GM12878 (cell line): ENCODE measurements around the gene TTC39C. TPM values are rescaled to one million over a fixed set of nuclear protein-coding genes. Genes with fewer than 3 reads are reported as not detected.
"Not testable (repeated sequence)": the region's sequence is repeated elsewhere in the genome, so short reads cannot be mapped to it uniquely, and the experiment has no call there.

Experiments
- ATAC-seq: fragments of 200-7000 bp; cut with Tn5 transposase; 3 replicates; pipeline ENCODE4 v1.9.1; 2020; ENCODE audit warnings: mild to moderate bottlenecking, moderate library complexity
- BruUV-seq: library from RNA; stranded (reverse); fragments of 400-500 nt; replicated peaks from 2 replicates; lab custom pipeline; 2021; lab: Mats Ljungman, UMichigan
- CTCF ChIA-PET: fragments of 300-600 bp; sonication (Branson Sonifier 250); formaldehyde crosslinking; extraction: SDS; loops from one replicate; lab custom pipeline; 2021; ENCODE audit warnings: inconsistent platforms; lab: Yijun Ruan, JAX
- POLR2A ChIA-PET: fragments of 350-600 bp; formaldehyde crosslinking; extraction: SDS; loops from one replicate; lab custom pipeline; 2021; ENCODE audit warnings: inconsistent platforms; lab: Charles Lee
- RAD21 ChIA-PET: fragments of 300-600 bp; sonication (Branson Sonifier 250); formaldehyde crosslinking; loops from one replicate; lab custom pipeline; 2023; ENCODE audit warnings: antibody characterized with exemption; ENCODE audit not compliant: unreplicated experiment; lab: Charles Lee
- SMC1A ChIA-PET: fragments of 300-600 bp; sonication (Branson Sonifier 250); formaldehyde crosslinking; loops from one replicate; lab custom pipeline; 2023; ENCODE audit not compliant: unreplicated experiment, uncharacterized antibody; lab: Charles Lee
- DNase-seq: peaks from one replicate; pipeline ENCODE4 v3.0.0-alpha.2; 2011; ENCODE audit warnings: low read depth, low spot score
- FAIRE-seq: peaks from 3 replicates; lab custom pipeline; 2011; peaks lifted over from hg19 to GRCh38; lab: Jason Lieb, UNC
- H2AFZ ChIP-seq: 2 replicates; pipeline ENCODE4 v1.6.0; 2011; ENCODE audit warnings: low read depth, low read length, control low read depth; ENCODE audit not compliant: control insufficient read depth
- H3K27ac ChIP-seq: 2 replicates; pipeline ENCODE4 v1.5.1; 2011; ENCODE audit warnings: control low read depth; ENCODE audit not compliant: control insufficient read depth, insufficient read depth
- H3K27me3 ChIP-seq, 2 experiments: replicated peaks in 1 of 2; 2 replicates each; pipeline versions ENCODE4 v1.6.0 to v1.6.1; 2011; ENCODE audit warnings: low read length in 1 of 2; ENCODE audit not compliant: control insufficient read depth in 2 of 2, insufficient read depth in 2 of 2
- H3K36me3 ChIP-seq, 2 experiments: 2 replicates each; pipeline ENCODE4 v1.5.1; 2011; ENCODE audit warnings: low read length in 1 of 2; ENCODE audit not compliant: control insufficient read depth in 2 of 2, insufficient read depth in 2 of 2
- H3K4me1 ChIP-seq: 2 replicates; pipeline ENCODE4 v1.6.1; 2011; ENCODE audit warnings: mild to moderate bottlenecking, low read length, moderate library complexity, mixed read lengths; ENCODE audit not compliant: control insufficient read depth, insufficient read depth
- H3K4me2 ChIP-seq: 2 replicates; pipeline ENCODE4 v1.6.0; 2011; ENCODE audit warnings: control low read depth; ENCODE audit not compliant: control insufficient read depth, insufficient read depth
- H3K4me3 ChIP-seq: fragments of 200-600 bp; sonication (generic); 2 replicates; pipeline ENCODE4 v1.5.1; 2016
- H3K79me2 ChIP-seq: 2 replicates; pipeline ENCODE4 v1.6.0; 2011; ENCODE audit warnings: low read length; ENCODE audit not compliant: control insufficient read depth, insufficient read depth
- H3K9ac ChIP-seq: 2 replicates; pipeline ENCODE4 v1.8.0; 2011; ENCODE audit warnings: low read length, control low read depth, mixed read lengths; ENCODE audit not compliant: control insufficient read depth, insufficient read depth
- H3K9me3 ChIP-seq: replicated peaks from 3 replicates; pipeline ENCODE4 v1.5.1; 2011; ENCODE audit warnings: mild to moderate bottlenecking, low read length; ENCODE audit not compliant: control insufficient read depth, insufficient read depth
- H4K20me1 ChIP-seq: 2 replicates; pipeline ENCODE4 v1.6.0; 2011; ENCODE audit not compliant: control insufficient read depth, insufficient read depth
- CBX5 ChIP-seq: sonication (generic); IDR thresholded peaks from 2 replicates; pipeline ENCODE4 v1.6.1; 2016; ENCODE audit warnings: low read depth, moderate library complexity, mild to moderate bottlenecking, inconsistent platforms
- FOXK2 ChIP-seq: fragments of 450-650 bp; IDR thresholded peaks from 2 replicates; pipeline ENCODE4 v1.6.1; 2017; ENCODE audit warnings: mild to moderate bottlenecking, moderate library complexity
- KAT2A ChIP-seq: conservative IDR thresholded peaks from 2 replicates; pipeline ENCODE4 v1.6.1; 2011; ENCODE audit warnings: low read depth, low read length; ENCODE audit not compliant: control insufficient read depth
- NFIC ChIP-seq: IDR thresholded peaks from 2 replicates; pipeline ENCODE4 v1.6.1; 2012; ENCODE audit warnings: low read depth, mild to moderate bottlenecking, inconsistent platforms, low read length, moderate library complexity
- NFYB ChIP-seq: IDR thresholded peaks from 2 replicates; pipeline ENCODE4 v1.6.1; 2011; ENCODE audit warnings: low read depth, mild to moderate bottlenecking, low read length, improper control_type of control experiment, moderate library complexity; ENCODE audit not compliant: insufficient read depth
- POLR2A ChIP-seq: IDR thresholded peaks from 2 replicates; pipeline ENCODE4 v1.6.1; 2011; ENCODE audit warnings: low read depth, mild to moderate bottlenecking, low read length
- RCOR1 ChIP-seq: conservative IDR thresholded peaks from 2 replicates; pipeline ENCODE4 v1.6.1; 2012; ENCODE audit warnings: low read depth, low read length, improper control_type of control experiment
- SREBF2 ChIP-seq: IDR thresholded peaks from 2 replicates; pipeline ENCODE4 v1.6.1; 2012; ENCODE audit warnings: mild to moderate bottlenecking, low read length
- YY1 ChIP-seq: IDR thresholded peaks from 2 replicates; pipeline ENCODE4 v1.6.1; 2011; ENCODE audit warnings: low read depth, mild to moderate bottlenecking, low read length
- ZSCAN29 ChIP-seq: fragments of 450-650 bp; IDR thresholded peaks from 2 replicates; pipeline ENCODE4 v1.6.1; 2017; ENCODE audit warnings: mild to moderate bottlenecking, moderate library complexity
- WGBS: methylation state at CpG from one replicate; pipeline ENCODE4 v1.1.6; 2016; ENCODE audit warnings: low lambda C conversion rate; ENCODE audit not compliant: insufficient replicate concordance, insufficient coverage; ENCODE audit errors: missing lambda C conversion rate; 5-methylcytosine and 5-hydroxymethylcytosine counted together
- in situ Hi-C: fragments of 300-500 bp; cut with MboI; formaldehyde crosslinking; loops from 9 replicates; pipeline ENCODE4 v1.14.3; 2018; ENCODE audit warnings: mixed read lengths
- intact Hi-C: fragments of 100-400 bp; cut with micrococcal nuclease; formaldehyde crosslinking; loops from one replicate; pipeline ENCODE4 v1.14.2; 2022; ENCODE audit not compliant: unreplicated experiment
- polyA plus RNA-seq, 11 experiments: library from polyadenylated mRNA; depleted of rRNA in 4 of 11; unstranded in 6 of 11; stranded (reverse) in 5 of 11; fragments of >200 nt; fragmentation: Nextera tagmentation in 4 of 11; fragmentation: Illumina TruSeq in 1 of 11; extraction: Ambion mirVana in 4 of 11; extraction: Trizol in 1 of 11; gene quantifications; 1 replicate in 1 of 11; 2 replicates in 10 of 11; pipeline versions ENCODE4 v1.2.1 to v1.2.3, GENCODE V29; 2011 to 2016; ENCODE audit warnings: inconsistent platforms in 2 of 11, missing spikeins in 2 of 11, low read depth in 1 of 11
- total RNA-seq, 4 experiments: library from RNA; depleted of rRNA in 3 of 4; stranded (reverse); fragments of >200 nt in 3 of 4; fragmentation: Illumina TruSeq in 1 of 4; extraction: Trizol in 1 of 4; gene quantifications; 2 replicates each; pipeline versions ENCODE4 v1.2.1 to v1.2.3, GENCODE V29; 2013 to 2021
- TF ChIP-seq, protein P1 (sequence below): IDR thresholded peaks from 2 replicates; pipeline ENCODE4 v1.6.1; 2012; ENCODE audit warnings: low read depth, low read length, improper control_type of control experiment

The TTC39C gene
- total and polyA plus RNA-seq, 10 of the 15 experiments (the other 5 are each of a cell fraction or from before 2014, with no cell fraction given) = 21.1 to 91.0 (median 64.8) TPM

DNA sequence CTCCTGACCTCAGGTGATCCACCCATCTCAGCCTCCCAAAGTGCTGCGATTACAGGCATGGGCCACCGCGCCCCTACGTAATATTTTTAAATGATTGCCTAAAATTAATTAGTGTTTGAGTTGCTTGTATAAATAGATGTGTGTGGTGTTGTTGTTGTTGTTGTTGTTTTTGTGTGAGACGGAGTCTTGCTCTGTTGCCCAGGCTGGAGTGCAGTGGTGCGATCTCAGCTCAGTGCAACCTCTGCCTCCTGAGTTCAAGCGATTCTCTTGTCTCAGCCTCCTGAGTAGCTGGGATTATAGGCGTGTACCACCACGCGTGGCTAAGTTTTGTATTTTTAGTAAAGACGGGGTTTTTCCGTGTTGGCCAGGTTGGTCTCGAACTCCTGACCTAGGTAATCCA, 14.4 kb downstream of the TTC39C start:
- H3K4me2 ChIP-seq, intact Hi-C loops, DNase-seq, H3K4me3 ChIP-seq, in situ Hi-C loops, H3K36me3 ChIP-seq, FAIRE-seq, H2AFZ ChIP-seq, H3K9ac ChIP-seq, BruUV-seq, H3K9me3 ChIP-seq, ATAC-seq, H3K27me3 ChIP-seq, H4K20me1 ChIP-seq, H3K27ac ChIP-seq, H3K4me1 ChIP-seq: not testable (repeated sequence)
- peaks cover 75% of the 10 kb centered on the region for H3K79me2 ChIP-seq
- POLR2A ChIA-PET = interaction anchor here (0.7 kb wide), 1 partner anchor 10 kb away, joined by 3 read pairs; no protein-coding TSS in a partner anchor
- SMC1A ChIA-PET = interaction anchor here (0.8 to 1.3 kb wide), 4 partner anchors 12 to 48 kb away, joined by 3 to 6 read pairs (median 4); no protein-coding TSS in a partner anchor
- RAD21 ChIA-PET = interaction anchor here (2.4 kb wide), 1 partner anchor 13 kb away, joined by 5 read pairs; no protein-coding TSS in a partner anchor
- 87% methylated on average over 13 of the region's 13 CpGs for WGBS
- CTCF ChIA-PET = interaction anchor here (0.9 to 1.0 kb wide), 2 partner anchors 14 to 57 kb away, joined by 3 read pairs; no protein-coding TSS in a partner anchor

- CTCF ChIA-PET = no interaction called here
- Histone ChIP-seq H3K79me2 (peaks cover 73% of the 10 kb centered on the region), H3K9me3 (no peaks in the 10 kb centered on the region), H3K4me2 (no peak overlapping the region), H4K20me1 (no peaks in the 10 kb centered on the region), H3K4me1 (peaks cover 8% of the 10 kb centered on the region)
- DNase-seq = no peak
- ATAC-seq = peak; percentile 23; the same call in 2 of the 3 replicates
- no peak for TF ChIP-seq KAT2A
- no peak for TF ChIP-seq FOXK2
- no peak for TF ChIP-seq NFYB
- TF ChIP-seq ZSCAN29 = no peak
- no peak for TF ChIP-seq YY1
- no peak for TF ChIP-seq POLR2A
- no peak for TF ChIP-seq NFIC
- TF ChIP-seq CBX5 = no peak
- no peak for TF ChIP-seq RCOR1
- no peak for TF ChIP-seq SREBF2
- TF ChIP-seq, protein P1, sequence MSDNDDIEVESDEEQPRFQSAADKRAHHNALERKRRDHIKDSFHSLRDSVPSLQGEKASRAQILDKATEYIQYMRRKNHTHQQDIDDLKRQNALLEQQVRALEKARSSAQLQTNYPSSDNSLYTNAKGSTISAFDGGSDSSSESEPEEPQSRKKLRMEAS = no peak
- TF ChIP-seq, all 136 proteins: peak for 0
- SMC1A ChIA-PET = no interaction called here
- RAD21 ChIA-PET = no interaction called here
- intact Hi-C loops (no loop called here), in situ Hi-C loops (no loop called here)
- 93% methylated on average over 3 of the region's 3 CpGs for WGBS
- H3K4me3 ChIP-seq = no peak overlapping the region
- no peak overlapping the region for H3K27ac ChIP-seq
- BruUV-seq = no TSS peak
- H3K27me3 ChIP-seq = no peaks in the 10 kb centered on the region
- H3K36me3 ChIP-seq = peaks cover 0 to 3% of the 10 kb centered on the region in 2 experiments; a peak in 2 of 4 replicates
- POLR2A ChIA-PET = no interaction called here
- no peak overlapping the region for H2AFZ ChIP-seq
- no peak overlapping the region for H3K9ac ChIP-seq
- no peak for FAIRE-seq
Measured at GRCh38 chr18:24031318-24031717, 16.8 kb downstream of the TTC39C start.
